Measurements from ENCODE around the gene TPK1.
A peak's percentile ranks its signal among the peaks of the same experiment; 100 is the strongest.

The TPK1 gene

DNA sequence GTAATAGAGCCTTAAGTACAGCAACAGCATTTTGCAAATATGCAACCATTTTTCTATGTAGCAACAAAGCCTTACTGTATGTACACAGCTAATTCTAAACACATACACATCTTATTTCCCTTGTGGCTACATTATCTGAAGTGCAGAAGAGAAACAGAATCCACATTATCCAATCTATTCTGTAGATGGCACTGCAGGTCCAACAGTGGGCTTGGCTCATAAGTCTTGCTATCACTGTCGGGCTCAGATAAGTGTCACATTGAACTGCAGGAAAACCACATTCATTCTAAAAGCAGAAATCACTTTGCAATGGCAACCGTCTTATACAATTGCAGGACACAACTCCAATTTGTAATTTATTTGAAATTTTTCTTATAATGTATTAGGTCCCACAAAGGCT lies 322.5 kb downstream of the TPK1 start:
- DNase-seq, result peak; percentile 9
- in situ Hi-C loops (cut with HindIII; ENCODE audit: low pct_ligation_motif_present, low sequenced_read_pairs), result no loop called here
- no peak overlapping the region for H3K4me3 ChIP-seq (ENCODE audit: low read depth, low read length)
- H3K27me3 ChIP-seq (replicated peaks), result no peaks in the 10 kb centered on the region
- H3K27ac ChIP-seq, result no peak overlapping the region
- no peaks in the 10 kb centered on the region for H3K36me3 ChIP-seq (replicated peaks)
- TF ChIP-seq, protein P1, sequence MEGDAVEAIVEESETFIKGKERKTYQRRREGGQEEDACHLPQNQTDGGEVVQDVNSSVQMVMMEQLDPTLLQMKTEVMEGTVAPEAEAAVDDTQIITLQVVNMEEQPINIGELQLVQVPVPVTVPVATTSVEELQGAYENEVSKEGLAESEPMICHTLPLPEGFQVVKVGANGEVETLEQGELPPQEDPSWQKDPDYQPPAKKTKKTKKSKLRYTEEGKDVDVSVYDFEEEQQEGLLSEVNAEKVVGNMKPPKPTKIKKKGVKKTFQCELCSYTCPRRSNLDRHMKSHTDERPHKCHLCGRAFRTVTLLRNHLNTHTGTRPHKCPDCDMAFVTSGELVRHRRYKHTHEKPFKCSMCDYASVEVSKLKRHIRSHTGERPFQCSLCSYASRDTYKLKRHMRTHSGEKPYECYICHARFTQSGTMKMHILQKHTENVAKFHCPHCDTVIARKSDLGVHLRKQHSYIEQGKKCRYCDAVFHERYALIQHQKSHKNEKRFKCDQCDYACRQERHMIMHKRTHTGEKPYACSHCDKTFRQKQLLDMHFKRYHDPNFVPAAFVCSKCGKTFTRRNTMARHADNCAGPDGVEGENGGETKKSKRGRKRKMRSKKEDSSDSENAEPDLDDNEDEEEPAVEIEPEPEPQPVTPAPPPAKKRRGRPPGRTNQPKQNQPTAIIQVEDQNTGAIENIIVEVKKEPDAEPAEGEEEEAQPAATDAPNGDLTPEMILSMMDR (IDR thresholded peaks at IDR 0.05; ENCODE audit: low read depth, low read length, missing control alignments), result peak; percentile 28

DNA sequence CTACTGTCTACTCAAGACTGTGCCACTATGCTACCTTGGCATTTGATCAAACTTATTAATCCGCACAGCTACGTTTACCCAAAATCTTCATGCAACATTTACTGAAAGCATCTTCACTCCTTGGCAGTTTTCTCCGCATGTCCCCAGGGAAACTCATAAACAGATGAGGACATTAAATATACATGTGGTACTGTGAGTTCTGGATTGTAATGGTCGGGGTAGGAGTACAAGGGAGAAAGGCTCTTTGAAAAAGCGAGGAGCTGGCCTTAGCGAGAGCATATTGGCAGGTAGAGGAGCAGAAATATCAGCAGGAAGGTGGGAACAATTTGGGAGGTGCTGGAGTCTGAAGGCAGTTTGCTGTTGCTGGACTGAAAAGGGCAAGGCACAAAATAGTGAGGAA lies 325.2 kb downstream of the TPK1 start:
- Histone ChIP-seq H3K27ac (no peak overlapping the region), H3K27me3 (replicated peaks) (no peaks in the 10 kb centered on the region), H3K4me3 (ENCODE audit: low read depth, low read length) (no peak overlapping the region), H3K36me3 (replicated peaks) (no peaks in the 10 kb centered on the region)
- in situ Hi-C loops (cut with HindIII; ENCODE audit: low pct_ligation_motif_present, low sequenced_read_pairs), result no loop called here
- DNase-seq, result no peak
- TF ChIP-seq, protein P1 (IDR thresholded peaks at IDR 0.05; ENCODE audit: low read depth, low read length, missing control alignments), result no peak

- in situ Hi-C loops (cut with HindIII; ENCODE audit: low pct_ligation_motif_present, low sequenced_read_pairs), result no loop called here
- TF ChIP-seq, protein P1 (IDR thresholded peaks at IDR 0.05; ENCODE audit: low read depth, low read length, missing control alignments), result no peak
These were observed 327.2 kb downstream of the TPK1 start for GRCh38 chr7:144508702-144509101.

DNA sequence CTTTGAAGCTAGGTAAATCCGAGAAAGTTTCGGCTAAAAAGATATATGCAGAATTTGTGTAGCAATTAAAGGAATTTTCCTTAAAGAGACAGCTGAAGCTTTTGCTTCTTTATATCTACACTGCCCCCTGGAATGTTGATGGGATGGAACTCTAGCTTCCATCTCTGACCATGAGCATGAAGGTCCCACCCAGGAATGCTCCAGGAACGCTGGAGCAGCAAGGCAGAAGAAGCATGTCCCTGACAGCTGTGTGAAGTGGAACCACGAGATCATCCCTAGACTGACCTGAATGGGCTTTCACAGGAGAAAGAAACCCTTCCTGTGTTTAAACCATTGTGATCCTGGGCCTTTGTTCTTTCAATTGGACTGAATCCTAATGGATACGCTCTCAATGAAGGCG lies 332.6 kb downstream of the TPK1 start:
- in situ Hi-C loops (cut with HindIII; ENCODE audit: low pct_ligation_motif_present, low sequenced_read_pairs), result no loop called here
- no peak overlapping the region for H3K4me3 ChIP-seq (ENCODE audit: low read depth, low read length)
- TF ChIP-seq, protein P1 (IDR thresholded peaks at IDR 0.05; ENCODE audit: low read depth, low read length, missing control alignments), result no peak
- no peak overlapping the region for H3K27ac ChIP-seq
- no peak for DNase-seq
- H3K27me3 ChIP-seq (replicated peaks), result no peaks in the 10 kb centered on the region
- no peaks in the 10 kb centered on the region for H3K36me3 ChIP-seq (replicated peaks)

More at GRCh38 chr7:144508702-144509101, 327.2 kb downstream of the TPK1 start:
- Histone ChIP-seq H3K4me3 (ENCODE audit: low read depth, low read length) (no peak overlapping the region), H3K27ac (no peak overlapping the region), H3K27me3 (replicated peaks) (no peaks in the 10 kb centered on the region), H3K36me3 (replicated peaks) (no peaks in the 10 kb centered on the region)
- DNase-seq, result no peak

GRCh38 chr7:144500225-144500624 lies 335.6 kb downstream of the TPK1 start:
- Histone ChIP-seq H3K27me3 (replicated peaks) (no peaks in the 10 kb centered on the region), H3K36me3 (replicated peaks) (no peaks in the 10 kb centered on the region), H3K27ac (no peak overlapping the region), H3K4me3 (ENCODE audit: low read depth, low read length) (no peak overlapping the region)
- TF ChIP-seq, protein P1 (IDR thresholded peaks at IDR 0.05; ENCODE audit: low read depth, low read length, missing control alignments), result no peak
- in situ Hi-C loops (cut with HindIII; ENCODE audit: low pct_ligation_motif_present, low sequenced_read_pairs), result no loop called here
- DNase-seq, result no peak

DNA sequence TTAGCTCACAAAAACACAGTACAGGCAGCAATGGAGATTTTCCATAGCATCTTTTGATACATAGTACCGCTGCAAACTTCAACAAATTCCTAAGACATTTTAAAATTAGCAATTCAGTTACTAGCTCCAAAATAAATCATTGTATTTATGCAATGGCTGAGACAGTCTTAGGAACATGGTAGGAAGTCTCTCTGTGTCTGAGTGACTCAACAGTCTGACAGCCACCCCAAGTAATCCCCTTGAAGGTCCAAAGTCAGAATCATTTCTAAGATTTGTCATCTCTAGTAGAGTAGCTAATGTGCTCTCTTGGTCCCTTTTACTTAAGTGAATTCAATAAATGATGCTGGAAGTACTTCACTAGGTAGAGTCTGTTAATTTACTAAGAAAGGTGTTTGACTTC lies 338.6 kb downstream of the TPK1 start:
- H3K36me3 ChIP-seq (replicated peaks), result no peaks in the 10 kb centered on the region
- in situ Hi-C loops (cut with HindIII; ENCODE audit: low pct_ligation_motif_present, low sequenced_read_pairs), result no loop called here
- no peaks in the 10 kb centered on the region for H3K27me3 ChIP-seq (replicated peaks)
- no peak for DNase-seq
- no peak overlapping the region for H3K4me3 ChIP-seq (ENCODE audit: low read depth, low read length)
- TF ChIP-seq, protein P1 (IDR thresholded peaks at IDR 0.05; ENCODE audit: low read depth, low read length, missing control alignments), result no peak
- no peak overlapping the region for H3K27ac ChIP-seq
